GM23248 (cell line): Measurements from ENCODE around the gene CIAO2A.

Experiments used
- EZH2 ChIP-seq: fragments of 200-600 bp; sonication (generic); IDR thresholded peaks from 2 replicates; pipeline ENCODE4 v1.6.1; 2018; ENCODE audit warnings: antibody characterized with exemption, mild to moderate bottlenecking; ENCODE audit not compliant: insufficient read depth, poor library complexity, severe bottlenecking
- EZH2phosphoT487 ChIP-seq: fragments of 200-600 bp; sonication (generic); IDR thresholded peaks from 2 replicates; pipeline ENCODE4 v1.6.1; 2018; ENCODE audit warnings: antibody characterized with exemption, moderate library complexity, mild to moderate bottlenecking, low read depth; ENCODE audit not compliant: insufficient read depth

GRCh38 chr15:64082757-64083156, 10.9 kb downstream of the CIAO2A start:
- TF ChIP-seq EZH2: no peak
- no peak for TF ChIP-seq EZH2phosphoT487
